RKO (cell line): Measurements from ENCODE around the gene DCUN1D2.

ENCODE experiments used
- DNase-seq: peaks from one replicate; pipeline ENCODE4 v3.0.0-alpha.2; 2016; ENCODE audit warnings: low spot score

Gene DCUN1D2

GRCh38 chr13:113519556-113519955 is 29.0 kb upstream of the DCUN1D2 start:
- no peak for DNase-seq

DNA sequence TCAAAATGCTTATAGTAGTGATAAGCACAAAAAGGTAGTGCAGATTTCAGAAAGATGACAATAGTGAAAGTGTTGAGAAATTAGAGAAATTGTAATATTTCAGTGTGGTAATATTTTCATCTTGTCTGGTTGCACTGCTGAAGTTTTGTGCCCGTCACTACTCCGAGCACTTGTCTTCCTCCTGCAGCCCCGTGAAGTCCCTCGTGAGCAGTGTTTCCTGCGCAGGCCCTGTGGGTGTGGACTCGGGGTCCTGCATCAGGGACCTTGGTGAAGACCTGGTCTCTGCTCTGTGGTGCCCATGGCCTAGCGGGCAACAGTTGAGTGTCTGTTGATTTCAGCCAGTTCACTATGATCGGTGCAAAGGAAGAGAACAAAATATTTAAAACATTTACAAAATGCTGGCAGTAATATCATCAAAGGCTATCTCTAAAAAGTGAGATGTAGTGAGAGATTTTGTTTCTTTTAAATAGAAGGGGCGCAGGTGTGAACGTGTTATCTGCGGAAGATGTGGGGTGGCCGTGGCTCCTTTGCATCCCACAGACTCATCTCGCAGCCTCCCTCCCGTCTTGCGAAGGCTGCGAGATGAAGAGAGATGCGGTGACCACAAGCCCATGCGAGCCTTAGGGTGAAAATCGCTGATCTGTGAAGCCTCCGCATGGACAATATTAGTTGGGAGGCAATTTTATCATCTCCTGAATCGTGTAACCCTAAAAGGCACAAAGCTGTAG is 27.7 kb upstream of the DCUN1D2 start:
- no peak for DNase-seq

GRCh38 chr13:113514847-113515246 is 24.3 kb upstream of the DCUN1D2 start:
- DNase-seq, result no peak

- no peak for DNase-seq
Measured at GRCh38 chr13:113513761-113514160, 23.2 kb upstream of the DCUN1D2 start.

DNA sequence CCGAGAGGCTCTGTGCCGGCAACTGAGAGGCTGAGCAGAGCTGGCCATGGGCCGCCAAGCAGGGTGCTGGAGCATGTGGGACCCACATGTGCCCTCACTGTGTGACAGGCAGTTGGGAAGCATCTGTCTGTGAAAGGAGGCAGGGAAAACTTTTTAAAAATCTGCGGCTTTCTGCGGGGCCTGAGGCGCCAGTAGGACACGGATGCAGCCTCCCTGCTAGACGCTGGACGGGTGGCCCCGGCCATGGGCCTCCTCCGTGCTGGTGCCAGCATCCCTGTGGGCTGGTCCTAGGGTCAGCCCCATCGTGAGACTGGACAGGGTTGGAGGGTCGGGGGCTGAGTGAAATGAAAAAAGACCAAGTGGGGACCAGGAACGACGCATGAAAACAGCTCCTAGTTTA is 20.9 kb upstream of the DCUN1D2 start:
- DNase-seq, result no peak

GRCh38 chr13:113510871-113511270 is 20.4 kb upstream of the DCUN1D2 start:
- no peak for DNase-seq

DNA sequence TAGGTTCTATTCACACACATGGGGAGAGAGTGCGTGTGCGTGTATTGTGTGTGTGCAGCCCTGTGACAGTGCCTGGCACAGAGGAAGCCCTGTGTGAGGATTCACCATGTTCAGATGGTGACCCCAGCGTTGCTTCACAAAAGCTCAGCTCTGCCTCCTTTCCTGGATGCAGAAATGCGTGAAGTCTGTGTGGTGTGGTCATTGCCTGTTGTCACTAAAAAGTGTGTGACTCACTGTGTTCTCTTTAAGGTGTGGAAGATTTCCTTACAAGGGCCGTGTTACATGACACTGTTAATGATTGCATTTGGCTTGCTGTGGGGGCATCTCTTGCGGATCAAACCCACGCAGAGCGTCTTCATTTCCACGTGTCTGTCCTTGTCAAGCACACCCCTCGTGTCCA is 19.5 kb upstream of the DCUN1D2 start:
- DNase-seq, result no peak

GRCh38 chr13:113508521-113509254 is 18.2 kb upstream of the DCUN1D2 start:
- DNase-seq, result no peak

DNA sequence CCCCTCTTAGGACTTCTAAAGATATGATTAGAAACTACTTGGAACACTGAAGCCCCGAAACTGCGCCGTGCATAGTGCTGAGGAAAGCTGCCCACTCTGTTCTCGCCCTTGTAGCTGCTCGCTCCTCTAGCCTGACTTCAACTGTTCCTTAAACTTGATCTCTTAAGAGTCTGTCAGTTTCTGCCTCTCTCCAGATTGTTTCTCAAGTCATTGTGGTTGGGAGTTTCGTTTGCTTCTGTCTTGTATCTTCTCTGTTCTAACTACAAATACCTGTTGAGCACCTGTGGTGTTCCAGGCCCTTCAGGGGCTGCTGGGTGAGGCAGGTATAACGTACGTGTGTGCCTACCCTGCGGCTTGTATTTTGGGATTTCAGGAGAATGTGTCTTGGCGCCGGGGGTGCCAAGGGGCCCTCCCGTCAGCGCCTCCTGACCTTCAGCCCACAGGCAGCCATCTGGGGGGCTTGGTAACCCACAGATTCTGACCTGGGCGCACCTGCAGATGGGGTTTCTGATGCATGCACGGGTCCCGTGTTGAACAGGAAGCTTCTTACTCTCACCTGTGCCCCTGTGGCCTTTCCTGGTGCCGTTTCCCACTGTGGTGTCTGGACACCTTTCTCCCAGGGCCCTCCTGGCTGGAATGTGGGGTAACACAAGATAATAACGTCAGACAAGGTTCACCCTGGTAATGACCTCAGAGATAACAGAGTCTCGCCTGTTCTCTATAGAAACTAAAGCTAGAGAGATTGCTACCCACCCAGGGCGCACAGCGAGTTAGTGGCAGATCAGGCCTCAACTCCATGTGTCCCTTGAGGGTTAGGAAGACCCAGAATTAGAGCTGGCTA is 17.2 kb upstream of the DCUN1D2 start:
- no peak for DNase-seq

DNA sequence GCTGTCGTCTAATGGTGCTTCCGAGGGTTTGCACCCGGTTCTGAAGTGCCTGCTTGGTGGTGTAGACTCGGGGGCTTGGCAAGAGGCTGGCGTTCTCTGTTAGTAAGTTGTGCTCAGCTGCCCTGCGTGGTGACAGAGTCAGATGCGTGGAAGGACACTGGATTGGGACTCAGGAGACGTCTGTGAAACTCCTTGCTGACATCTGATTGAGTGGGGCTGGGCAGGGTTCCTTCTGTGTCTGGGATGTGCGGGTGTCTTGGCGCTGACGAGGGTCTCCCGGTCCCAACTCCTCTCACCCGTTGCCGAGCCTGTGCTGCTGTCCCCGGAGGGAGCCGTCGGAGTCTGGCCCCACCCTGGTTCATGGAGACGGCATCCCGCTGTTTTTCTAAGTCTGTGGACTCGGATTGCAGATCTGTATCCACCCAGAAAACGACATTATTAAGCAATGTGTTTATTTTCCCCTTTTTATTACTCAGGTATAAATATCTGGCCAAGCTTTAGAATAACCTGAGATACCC is 16.4 kb upstream of the DCUN1D2 start:
- no peak for DNase-seq

- no peak for DNase-seq
Measured at GRCh38 chr13:113506025-113506685, 15.6 kb upstream of the DCUN1D2 start.

DNA sequence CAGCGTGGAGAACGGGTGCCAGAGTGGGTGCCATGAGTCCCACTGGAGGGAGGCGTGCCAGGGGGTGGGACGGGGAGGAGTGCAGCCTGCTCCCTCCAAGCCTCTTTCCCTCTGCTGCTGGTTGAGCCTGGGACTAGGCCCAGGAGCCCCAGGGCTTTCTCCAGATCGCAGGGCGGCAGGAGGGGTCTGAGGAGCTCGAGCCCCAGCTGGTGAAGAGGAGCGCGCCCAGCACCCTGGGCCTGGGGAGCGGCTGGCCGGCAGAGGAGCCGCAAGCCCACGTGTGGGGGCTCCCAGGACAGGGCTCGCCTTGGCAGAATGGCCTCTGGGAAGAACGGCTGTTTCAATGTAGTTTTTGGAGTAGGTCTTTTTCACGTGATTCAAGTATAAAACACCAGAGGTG is 12.2 kb upstream of the DCUN1D2 start:
- no peak for DNase-seq

GRCh38 chr13:113500530-113501265 is 10.2 kb upstream of the DCUN1D2 start:
- no peak for DNase-seq

DNA sequence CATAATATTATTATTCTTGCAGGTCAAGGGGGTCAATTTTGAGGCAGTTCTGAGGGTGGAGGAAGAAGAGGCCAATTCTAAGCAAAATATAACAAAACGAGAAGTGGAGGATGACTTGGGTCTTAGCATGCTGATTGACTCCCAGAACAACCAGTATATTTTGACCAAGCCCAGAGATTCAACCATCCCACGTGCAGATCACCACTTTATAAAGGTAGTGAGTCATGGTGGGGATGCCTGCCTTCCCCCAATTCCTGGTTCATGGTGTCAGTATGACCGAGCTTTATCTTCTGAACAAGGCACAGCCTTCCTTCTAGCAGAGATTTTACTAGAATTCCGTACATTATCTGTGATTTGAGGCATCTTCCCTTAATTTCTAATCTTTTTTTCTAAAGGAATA is 9.4 kb upstream of the DCUN1D2 start:
- DNase-seq, result no peak

DNA sequence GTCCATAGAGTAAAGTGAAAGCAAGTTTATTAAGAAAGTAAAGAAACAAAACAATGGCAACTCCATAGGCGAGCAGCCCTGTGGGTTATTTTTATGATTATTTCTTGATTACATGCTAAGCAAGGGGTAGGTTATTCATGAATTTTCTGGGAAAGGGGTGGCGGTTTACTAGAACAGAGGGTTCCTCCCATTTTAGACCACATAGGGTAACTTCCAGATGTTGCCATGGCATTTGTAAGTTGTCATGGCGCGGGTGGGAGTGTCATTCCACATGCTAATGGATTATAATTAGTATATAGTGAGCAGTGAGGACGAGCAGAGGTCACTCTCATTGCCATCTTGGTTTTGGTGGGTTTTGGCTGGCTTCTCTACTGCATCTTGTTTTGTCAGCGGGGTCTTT is 8.4 kb upstream of the DCUN1D2 start:
- no peak for DNase-seq

DNA sequence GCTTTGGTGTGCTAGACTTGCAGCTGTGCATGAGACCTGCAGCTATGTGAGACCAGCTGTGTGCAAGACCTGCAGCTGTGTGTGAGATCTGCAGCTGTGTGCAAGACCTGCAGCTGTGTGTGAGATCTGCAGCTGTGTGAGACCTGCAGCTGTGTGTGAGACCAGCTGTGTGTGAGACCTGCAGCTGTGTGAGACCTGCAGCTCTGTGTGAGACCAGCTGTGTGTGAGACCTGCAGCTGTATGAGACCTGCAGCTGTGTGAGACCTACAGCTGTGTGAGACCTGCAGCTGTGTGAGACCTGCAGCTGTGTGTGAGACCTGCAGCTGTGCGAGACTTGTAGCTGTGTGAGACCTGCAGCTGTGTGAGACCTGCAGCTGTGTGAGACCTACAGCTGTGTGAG is 6.7 kb upstream of the DCUN1D2 start:
- DNase-seq, result no peak

- no peak for DNase-seq
Measured at GRCh38 chr13:113495494-113496210, 5.1 kb upstream of the DCUN1D2 start.

- DNase-seq, result peak; percentile 95
Measured at GRCh38 chr13:113493315-113493951, 2.9 kb upstream of the DCUN1D2 start.

- DNase-seq, result no peak
Measured at GRCh38 chr13:113491982-113492381, 1.5 kb upstream of the DCUN1D2 start.

- DNase-seq, result peak; percentile 64
Measured at GRCh38 chr13:113491418-113491883, 940 bp upstream of the DCUN1D2 start.
